NCI-H526 (cell line): ENCODE data around the gene GHR.
"Not testable (repeated sequence)": the region's sequence is repeated elsewhere in the genome, so short reads cannot be mapped to it uniquely, and the experiment has no call there.

Experiments
- DNase-seq, 2 experiments: peaks; one replicate each; lab custom pipeline; 2025; lab: John Stamatoyannopoulos, UW

GHR gene

DNA sequence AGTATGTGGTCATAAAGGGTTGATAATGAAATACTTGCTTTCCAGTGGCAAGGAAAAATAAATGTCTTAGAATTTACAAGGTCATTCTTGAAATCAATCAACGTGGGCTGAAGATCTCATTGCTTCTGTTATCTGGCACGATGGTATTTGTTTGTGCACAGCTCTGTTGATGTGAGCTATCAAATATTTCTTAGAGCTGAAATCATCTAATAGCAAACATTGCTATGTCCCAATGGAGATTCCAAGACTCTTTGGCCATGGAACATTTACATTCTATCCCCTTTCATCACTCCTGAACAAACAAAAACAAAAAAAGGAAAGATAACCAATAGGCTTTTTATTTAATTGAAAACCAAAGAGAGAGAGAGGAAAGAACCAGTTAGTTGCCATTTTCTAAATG lies 221.9 kb downstream of the GHR start:
- no peak for DNase-seq

DNA sequence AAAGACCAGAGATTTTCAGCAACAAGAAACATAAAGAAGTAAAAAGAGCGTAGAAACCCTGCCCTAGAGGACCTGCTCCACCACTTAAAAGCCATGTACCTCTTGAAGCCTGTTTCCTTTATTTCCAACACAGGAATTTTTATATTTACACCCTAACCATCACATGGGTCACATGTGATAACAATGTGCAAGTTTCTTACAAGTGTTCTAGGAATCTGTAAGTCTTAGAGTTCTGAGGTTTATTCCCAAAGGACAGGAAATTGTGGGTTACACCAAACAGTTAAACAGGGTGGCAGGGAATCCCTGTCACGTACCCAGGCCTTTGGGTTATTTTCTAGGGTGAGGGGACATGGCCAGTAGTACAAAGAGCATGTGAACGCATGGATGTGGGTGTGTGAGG lies 224.8 kb downstream of the GHR start:
- DNase-seq = no peak

DNA sequence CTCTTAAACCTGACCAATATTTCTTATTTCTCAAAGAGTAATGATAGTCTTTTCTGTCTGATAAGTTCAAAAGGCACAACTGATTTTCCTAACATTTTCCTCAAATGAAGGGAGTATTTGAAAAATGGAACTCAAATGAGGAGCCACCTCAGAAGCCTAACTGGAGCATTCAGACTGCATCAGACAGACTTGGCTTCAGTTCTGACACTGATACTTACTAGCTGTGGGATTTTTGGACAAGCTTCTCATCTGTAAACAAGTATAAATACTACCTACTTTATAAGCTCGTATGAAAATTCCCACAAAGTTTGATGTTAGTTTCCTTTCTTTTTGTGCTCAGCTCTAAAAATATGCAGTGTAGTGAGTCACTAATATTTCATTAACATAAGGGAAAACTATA lies 225.7 kb downstream of the GHR start:
- DNase-seq = no peak

DNA sequence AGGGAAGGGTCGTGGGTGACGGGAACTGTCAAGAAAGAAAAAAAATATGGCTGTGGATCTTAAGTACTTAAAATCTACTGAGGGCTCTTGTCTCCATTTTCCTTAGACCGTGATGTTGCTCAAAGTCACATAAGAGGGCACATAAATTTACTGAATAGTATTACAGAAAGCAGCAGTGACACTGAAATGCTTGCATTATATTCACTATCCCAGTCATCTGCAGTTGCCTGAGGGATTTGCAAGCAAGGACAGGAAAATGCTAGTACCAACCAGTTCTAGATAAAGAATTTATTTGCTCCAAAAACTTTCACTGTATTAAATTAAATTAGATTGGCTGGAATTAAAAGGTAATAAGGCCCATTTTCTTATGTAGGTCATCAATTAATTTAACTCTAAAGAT lies 226.8 kb downstream of the GHR start:
- no peak for DNase-seq

DNA sequence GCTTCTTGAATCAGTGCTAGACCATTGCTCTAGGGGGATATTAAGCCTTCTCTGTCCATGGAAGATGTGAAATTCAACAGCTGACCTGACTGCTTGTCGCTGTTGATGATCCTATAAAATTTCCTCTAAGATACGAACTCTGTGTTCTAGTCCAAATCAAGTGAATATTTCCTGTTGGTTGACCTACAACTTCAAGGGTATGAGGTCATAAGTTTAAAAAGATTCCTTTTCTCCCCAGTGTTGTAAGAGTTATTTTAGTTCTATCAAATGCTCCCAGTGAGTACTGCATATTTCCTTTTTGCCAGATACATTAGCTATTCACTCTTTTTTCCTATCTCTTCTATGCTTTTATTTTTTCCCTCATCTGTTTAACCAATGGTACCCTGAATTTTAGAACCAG lies 230.5 kb downstream of the GHR start:
- DNase-seq = no peak

DNA sequence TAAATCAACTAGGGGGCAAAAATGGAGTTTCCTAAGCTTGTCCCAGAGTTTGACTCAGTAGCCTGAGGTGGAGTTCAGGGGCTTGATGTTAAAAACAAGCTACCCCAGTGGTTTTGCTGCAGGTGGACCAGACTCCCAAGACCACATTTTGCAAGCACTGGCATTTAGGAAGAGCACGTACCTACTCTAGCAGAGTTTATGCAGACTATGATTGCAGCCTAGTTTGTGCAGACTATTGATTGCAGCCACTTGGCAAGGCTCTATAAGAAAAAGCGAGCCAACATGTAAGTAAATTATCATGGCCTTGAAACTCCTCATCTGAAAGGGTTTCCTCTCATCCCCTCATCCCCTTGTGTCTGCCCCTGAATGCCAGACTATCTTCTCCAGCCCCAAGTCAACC lies 231.4 kb downstream of the GHR start:
- DNase-seq = no peak

DNA sequence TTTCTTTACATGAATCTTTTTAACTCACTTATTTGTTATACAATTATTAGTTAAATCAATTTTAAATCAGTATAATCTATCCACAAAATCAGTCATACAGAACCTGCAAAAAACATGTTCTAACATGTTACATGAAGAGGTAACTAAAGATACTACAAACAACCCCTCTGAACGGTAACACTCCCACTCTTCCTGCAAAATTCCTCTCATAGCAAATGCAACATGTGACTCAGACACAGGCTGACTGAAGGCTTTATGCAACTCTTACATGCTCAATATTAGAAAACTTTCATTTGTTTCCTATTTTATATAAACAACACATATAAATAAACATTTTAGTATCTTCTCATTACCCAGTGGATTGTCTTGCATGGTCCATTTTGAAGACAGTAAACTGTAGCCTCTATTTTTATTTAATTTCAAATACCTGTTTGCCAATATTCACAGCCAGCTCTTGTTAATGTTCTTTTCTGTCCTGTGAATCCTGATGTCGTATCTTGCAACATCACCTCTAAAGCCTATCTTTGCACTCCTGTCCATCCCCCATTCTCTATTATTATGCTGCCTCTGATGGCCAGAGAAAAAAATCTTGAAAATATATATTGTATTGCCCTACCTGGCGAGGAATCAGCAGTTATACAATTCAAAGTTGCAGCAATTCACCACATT lies 232.9 kb downstream of the GHR start:
- DNase-seq = no peak

DNA sequence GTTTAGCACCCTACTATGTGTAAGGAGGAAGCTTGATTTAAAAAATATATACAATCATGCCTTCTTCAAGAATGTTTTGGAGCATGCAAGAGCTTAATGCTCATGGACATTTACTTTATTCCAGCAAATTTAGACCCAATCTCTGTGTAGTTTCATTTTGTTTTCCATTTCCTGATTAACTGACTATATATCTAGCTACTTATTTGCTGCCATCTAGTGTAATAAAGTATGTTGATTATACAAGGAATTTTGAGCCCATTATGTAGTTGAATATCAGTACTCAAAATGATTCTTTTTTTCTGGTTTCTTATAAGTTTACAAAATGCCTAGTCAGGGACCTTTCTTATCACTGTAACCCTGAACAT lies 233.4 kb downstream of the GHR start:
- DNase-seq = peak in 1 of 2 experiments; percentile 15

DNA sequence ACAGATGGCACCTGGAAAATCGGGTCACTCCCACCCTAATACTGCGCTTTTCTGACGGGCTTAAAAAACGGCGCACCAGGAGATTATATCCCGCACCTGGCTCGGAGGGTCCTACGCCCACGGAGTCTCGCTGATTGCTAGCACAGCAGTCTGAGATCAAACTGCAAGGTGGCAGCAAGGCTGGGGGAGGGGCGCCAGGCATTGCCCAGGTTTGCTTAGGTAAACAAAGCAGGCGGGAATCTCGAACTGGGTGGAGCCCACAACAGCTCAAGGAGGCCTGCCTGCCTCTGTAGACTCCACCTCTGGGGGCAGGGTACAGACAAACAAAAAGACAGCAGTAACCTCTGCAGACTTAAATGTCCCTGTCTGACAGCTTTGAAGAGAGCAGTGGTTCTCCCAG lies 236.6 kb downstream of the GHR start:
- peak; percentile 40 to 87 for DNase-seq

DNA sequence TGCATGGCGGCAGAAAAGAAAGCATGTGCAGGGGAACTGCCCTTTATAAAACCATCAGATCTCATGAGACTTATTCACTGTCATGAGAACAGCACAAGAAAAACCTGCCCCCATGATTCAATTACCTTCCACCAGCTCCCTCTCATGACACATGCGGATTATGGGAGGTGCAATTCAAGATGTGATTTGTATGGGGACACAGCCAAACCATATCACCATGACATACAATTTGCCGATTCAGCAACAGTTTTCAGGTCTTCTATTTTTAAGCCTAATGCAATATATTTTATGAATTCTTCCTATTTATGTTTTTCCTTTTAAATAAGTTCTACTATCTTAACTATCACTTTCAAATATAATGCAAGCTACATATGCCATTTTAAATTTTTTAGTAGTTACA lies 242.6 kb downstream of the GHR start:
- no peak for DNase-seq

DNA sequence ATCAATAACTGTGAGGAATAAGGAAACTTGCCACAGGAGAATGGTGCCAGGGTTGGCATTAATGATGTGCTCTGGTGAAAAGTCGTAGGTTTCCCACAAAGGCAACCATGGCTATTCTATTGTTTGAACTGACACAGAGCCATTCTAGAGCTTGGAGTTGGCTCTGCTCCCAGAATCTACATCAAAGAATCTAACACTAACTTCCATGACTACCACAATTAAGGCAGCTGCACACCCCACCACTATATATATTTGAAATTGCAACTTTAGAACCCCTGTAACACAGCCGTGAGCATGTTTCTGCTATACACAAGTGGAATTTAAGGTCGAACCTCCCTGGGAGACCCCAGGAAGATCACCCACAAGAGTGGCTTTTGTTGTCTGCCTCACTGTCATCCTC lies 243.6 kb downstream of the GHR start:
- DNase-seq = no peak

DNA sequence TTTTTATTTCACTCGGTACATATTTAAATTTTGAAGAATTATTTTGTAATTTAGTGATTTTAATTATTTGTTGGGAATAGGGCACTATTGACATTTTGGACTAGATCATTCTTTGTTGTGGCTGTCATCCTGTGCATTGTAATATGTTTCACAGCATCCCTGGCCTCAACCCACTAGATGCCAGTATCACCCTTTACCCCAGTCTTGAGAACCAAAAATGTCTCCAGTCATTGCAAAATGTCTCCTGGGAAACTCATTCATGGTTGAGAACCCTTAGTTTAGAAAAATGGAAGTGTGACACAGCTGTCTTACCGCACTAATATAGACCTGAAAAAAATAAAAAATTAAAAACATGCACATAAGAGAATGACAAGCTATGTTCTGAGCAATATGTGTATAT lies 245.0 kb downstream of the GHR start:
- no peak for DNase-seq

DNA sequence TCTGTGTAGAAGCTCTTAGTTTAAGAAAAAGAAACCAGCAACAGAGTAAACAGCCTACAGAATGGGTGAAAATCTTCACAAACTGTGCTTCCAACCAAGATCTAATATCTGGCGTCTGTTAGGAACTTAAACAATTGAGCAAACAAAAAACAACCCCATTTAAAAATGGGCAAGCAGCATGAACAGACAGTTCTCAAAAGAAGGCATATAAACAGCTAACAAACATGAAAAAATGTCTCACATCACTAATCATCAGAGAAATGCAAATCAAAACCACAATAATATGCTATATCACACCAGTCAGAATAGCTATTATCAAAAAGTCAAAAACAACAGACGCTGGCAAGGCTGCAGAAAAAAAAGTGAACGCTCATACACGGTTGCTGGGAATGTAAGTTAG lies 249.7 kb downstream of the GHR start:
- DNase-seq = no peak

DNA sequence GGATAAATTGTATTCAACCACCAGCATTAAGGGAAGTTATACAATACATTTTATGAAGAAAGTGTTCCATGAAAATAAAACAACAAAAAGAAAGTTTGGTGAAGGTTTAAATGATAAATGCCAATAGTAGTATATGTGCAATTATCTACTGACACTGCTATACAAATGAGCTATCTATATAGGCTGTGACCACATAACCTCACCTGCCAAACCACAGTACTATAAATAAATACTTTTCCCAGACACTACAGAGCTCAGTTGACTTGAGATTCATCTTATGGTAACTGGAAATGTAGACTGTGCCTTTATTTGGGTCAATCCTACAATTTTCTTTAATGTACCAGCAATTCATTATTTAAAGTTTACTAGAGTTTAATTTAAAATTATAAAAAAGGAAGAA lies 252.4 kb downstream of the GHR start:
- no peak for DNase-seq

DNA sequence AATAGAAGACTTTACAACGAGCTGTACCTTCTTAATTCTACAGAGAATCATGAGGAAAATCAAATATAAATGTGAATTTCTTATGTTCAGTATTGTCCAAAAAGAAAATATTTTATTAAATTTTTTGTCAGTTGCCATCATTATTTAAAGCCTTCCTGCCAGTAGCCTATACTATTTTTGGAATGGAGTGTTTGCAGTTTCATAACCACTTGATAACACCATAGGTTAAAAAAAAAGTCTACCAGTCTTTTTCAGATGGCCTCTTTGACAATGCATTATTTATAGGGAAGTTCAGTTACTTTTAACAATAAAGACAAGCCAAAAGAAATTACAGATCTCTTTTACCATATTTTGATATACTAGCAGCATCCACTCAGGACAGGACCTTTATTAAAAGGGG lies 253.1 kb downstream of the GHR start:
- no peak for DNase-seq

DNA sequence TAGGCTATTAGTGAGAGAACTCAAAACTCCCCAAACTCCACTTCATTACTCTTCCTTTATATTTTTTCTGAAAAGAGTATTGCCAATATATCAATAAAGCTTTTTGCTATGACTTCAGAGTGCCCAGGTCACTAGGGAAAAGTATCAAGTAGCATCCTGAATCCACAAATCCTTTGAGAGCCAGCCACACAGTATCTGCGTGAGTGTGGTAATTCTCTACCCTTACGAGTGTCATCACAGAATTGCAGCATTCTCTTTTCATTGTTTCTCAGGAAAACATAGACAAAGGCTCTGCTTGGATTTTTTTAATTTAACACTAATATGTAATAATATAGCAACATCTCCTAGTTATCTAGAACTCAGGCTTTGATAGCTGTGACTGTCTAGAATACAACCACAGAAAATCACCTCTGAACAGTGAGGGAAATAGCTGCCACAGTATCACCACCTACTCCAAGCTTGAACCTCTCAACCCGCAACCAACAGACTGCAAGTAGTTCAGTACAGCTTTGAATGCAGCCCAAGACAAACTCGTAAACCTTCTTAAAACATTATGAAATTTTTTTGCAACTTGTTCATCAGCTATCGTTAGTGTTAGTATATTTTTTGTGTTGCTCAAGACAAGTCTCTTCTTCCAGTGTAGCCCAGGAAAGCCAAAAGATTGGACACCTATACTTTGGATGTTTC lies 254.1 kb downstream of the GHR start:
- no peak for DNase-seq

DNA sequence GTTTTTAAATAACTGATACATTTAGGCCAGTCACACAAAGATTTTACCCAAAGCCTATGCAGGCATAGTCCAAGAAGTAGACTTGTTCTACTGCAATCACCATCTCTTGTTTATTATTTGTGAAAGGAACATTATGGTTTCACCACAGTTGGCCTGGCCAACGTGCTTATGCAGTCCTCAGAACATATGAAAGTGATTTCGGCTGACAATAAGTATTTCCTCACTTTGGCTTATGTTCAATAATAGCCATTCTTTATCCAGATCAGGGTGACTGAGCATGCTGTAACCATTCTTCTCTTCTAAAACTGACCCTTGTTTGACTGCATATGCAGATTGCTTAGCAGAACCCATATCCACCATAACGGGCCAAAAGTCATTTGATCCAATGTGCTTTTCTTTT lies 256.8 kb downstream of the GHR start:
- no peak for DNase-seq

DNA sequence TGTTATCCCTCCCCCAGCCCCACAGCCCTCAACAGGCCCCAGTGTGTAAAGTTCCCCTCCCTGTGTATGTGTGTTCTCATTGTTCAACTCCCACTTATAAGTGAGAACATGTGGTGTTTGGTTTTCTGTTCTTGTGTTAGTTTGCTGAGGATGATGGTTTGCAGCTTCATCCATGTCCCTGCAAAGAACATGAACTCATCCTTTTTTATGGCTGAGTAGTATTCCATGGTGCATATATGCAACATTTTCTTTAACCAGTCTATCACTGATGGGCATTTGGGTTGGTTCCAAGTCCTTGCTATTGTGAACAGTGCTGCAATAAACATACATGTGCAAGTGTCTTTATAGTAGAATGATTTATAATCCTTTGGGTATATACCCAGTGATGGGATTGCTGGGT lies 261.8 kb downstream of the GHR start:
- DNase-seq = not testable (repeated sequence)

DNA sequence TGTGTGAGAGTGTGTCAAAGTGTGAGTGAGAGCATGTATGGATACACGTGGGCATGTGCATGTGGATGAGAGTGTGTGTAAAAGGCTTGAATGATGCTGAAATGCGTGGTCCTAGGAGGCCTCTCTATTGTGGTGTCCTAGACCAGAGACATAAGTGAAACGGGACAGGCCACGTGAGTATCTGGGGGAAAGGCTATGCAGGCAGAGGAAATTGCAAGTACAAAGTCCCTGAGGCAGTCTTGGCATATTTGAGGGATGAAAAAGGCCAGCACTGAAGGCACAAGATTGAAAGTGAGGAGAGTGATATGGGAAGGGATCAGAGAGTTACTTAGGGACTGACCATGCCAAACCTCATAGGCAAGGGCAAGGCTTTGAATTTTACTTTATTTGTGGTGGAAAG lies 266.2 kb downstream of the GHR start:
- DNase-seq = no peak

DNA sequence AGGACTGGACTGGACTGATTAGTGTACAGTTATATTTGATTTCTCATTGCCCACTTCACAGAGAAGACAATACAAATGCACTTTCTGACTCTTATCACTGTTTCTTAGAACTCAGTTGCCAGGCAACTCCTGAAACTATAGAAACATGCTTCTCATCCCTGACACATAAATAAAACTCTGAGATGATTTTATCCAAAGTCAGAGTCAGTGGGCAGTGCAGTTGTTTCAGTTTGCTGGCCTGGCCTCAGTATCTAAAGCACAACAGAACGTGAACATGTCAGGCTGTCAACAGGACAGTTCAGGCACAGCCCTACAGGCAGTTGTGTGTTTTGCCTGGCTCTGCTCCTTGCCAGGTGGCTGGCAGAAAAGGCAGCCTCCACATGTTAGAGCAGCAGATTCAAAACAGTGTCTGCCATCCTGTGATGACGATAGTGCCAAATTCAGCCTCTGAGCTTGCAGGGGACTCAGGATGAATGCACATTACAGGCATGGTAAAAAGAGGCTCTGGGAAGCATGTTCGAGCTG lies 268.2 kb downstream of the GHR start:
- no peak for DNase-seq

DNA sequence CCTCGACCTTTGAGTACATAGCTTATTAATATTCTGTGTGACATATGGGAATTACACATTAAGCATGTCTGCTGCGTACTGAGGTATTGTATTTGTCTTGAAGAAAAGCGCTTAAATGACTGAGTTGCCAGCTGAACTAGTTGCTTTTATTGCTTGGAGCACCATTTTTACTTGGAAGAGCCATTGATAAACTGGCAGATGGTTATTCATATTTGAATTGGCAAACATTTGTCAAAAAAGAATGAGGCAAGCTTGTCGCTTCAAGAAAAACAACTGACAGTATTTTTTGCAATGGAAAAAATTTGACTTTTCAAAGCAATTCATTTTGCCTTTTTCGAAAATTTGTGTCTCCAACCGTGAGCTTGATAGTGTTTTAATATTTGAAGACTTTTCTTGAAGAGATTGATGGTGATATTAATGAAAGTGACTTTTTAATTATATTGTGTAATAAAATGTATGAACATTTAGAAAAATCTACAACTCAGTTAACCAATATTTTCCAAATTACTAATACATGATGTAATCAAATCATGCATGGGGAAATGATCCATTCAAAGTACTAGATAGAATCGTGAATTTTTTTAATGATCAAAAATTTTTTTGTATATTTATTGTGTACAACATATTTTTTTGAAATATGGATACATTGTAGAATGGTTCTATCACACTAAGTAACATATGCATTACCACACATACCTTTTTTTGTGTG lies 278.3 kb downstream of the GHR start:
- no peak for DNase-seq

DNA sequence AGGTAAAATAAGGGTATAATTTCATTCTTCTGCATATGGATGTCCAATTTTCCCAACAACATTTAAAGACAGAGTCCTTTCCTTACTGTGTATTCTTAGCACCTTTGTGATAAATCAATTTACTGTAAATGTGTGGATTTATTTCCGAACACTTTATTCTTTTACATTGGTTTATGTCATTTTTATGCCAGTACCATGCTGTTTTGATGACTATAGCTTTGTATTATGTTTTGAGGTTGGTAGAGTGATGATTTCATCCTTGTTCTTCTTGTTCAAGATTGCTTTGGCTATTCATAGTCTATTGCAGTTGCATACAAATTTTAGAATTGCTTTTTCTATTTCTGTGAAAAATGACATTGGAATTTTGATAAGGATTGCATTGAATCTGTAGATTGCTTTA lies 280.0 kb downstream of the GHR start:
- DNase-seq = no peak

DNA sequence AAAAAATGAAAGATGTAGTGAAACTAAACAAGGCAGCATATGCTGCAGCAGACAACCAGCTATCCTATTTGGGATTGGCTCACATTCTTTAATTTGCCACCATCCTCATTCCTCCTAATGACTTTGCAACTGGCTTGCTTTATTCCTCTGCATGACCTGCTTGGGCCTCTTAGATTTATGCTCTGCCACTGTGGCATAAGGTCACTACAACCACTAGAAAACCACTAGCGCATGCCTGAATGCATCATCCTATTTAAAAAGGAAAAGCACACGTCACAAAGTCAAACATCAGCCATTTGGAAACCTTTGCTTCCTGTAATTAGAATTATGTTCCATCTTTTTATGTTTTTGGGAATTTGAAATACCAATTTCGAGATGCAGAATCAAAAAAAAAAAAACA lies 292.5 kb downstream of the GHR start:
- DNase-seq = no peak
